ENCODE results near the gene MKRN2OS. TPM values are rescaled to one million over a fixed set of nuclear protein-coding genes. Genes with fewer than 3 reads are reported as not detected.

Gene MKRN2OS
- total RNA-seq, 2 donors from 2014 or later = not detected

- Histone ChIP-seq H3K4me3 (no peak overlapping the region), H3K9me3 (no peaks in the 10 kb centered on the region), H3K4me1 (ENCODE audit: control insufficient read depth in 1 of 2, low read depth in 2 of 2) (no peaks in the 10 kb centered on the region), H3K36me3 (peaks cover 73% of the 10 kb centered on the region), H3K27me3 (replicated peaks; ENCODE audit: insufficient read depth) (no peaks in the 10 kb centered on the region), H3K27ac (no peak overlapping the region)
- DNase-seq (ENCODE audit: low spot score) = no peak
- ATAC-seq (ENCODE audit: insufficient number of reproducible peaks, low FRiP score, low read depth) = no peak
- TF ChIP-seq CTCF (IDR thresholded peaks at IDR 0.05) = no peak
These were observed 38.8 kb upstream of the MKRN2OS start for GRCh38 chr3:12584083-12584482.

- H3K36me3 ChIP-seq = peaks cover 67% of the 10 kb centered on the region
These were observed 38.0 kb upstream of the MKRN2OS start for GRCh38 chr3:12583280-12583679.

GRCh38 chr3:12582730-12583129 lies 37.4 kb upstream of the MKRN2OS start:
- Histone ChIP-seq H3K27ac (no peak overlapping the region), H3K36me3 (peaks cover 65% of the 10 kb centered on the region), H3K27me3 (replicated peaks; ENCODE audit: insufficient read depth) (no peaks in the 10 kb centered on the region), H3K9me3 (no peaks in the 10 kb centered on the region), H3K4me3 (no peak overlapping the region), H3K4me1 (ENCODE audit: control insufficient read depth in 1 of 2, low read depth in 2 of 2) (no peaks in the 10 kb centered on the region)
- ATAC-seq (ENCODE audit: insufficient number of reproducible peaks, low FRiP score, low read depth) (no peak), DNase-seq (ENCODE audit: low spot score) (no peak)
- no peak for TF ChIP-seq CTCF (IDR thresholded peaks at IDR 0.05)

More at GRCh38 chr3:12583280-12583679, 38.0 kb upstream of the MKRN2OS start:
- no peaks in the 10 kb centered on the region for H3K9me3 ChIP-seq
- DNase-seq (ENCODE audit: low spot score) (no peak), ATAC-seq (ENCODE audit: insufficient number of reproducible peaks, low FRiP score, low read depth) (no peak)
- H3K4me3 ChIP-seq = no peak overlapping the region
- H3K27ac ChIP-seq = no peak overlapping the region
- H3K27me3 ChIP-seq (replicated peaks; ENCODE audit: insufficient read depth) = no peaks in the 10 kb centered on the region
- TF ChIP-seq CTCF (IDR thresholded peaks at IDR 0.05) = no peak
- H3K4me1 ChIP-seq (ENCODE audit: control insufficient read depth in 1 of 2, low read depth in 2 of 2) = no peaks in the 10 kb centered on the region

GRCh38 chr3:12579905-12580304 lies 34.6 kb upstream of the MKRN2OS start:
- Histone ChIP-seq H3K4me1 (ENCODE audit: control insufficient read depth in 1 of 2, low read depth in 2 of 2) (no peaks in the 10 kb centered on the region), H3K36me3 (peaks cover 77% of the 10 kb centered on the region), H3K9me3 (no peaks in the 10 kb centered on the region), H3K27me3 (replicated peaks; ENCODE audit: insufficient read depth) (no peaks in the 10 kb centered on the region), H3K27ac (no peak overlapping the region), H3K4me3 (no peak overlapping the region)
- DNase-seq (ENCODE audit: low spot score) (no peak), ATAC-seq (ENCODE audit: insufficient number of reproducible peaks, low FRiP score, low read depth) (no peak)
- TF ChIP-seq CTCF (IDR thresholded peaks at IDR 0.05) = no peak

- Histone ChIP-seq H3K4me1 (ENCODE audit: control insufficient read depth in 1 of 2, low read depth in 2 of 2) (no peaks in the 10 kb centered on the region), H3K27me3 (replicated peaks; ENCODE audit: insufficient read depth) (no peaks in the 10 kb centered on the region), H3K9me3 (no peaks in the 10 kb centered on the region), H3K36me3 (peaks cover 77% of the 10 kb centered on the region), H3K4me3 (no peak overlapping the region), H3K27ac (no peak overlapping the region)
- ATAC-seq (ENCODE audit: insufficient number of reproducible peaks, low FRiP score, low read depth) = no peak
- DNase-seq (ENCODE audit: low spot score) = no peak
- no peak for TF ChIP-seq CTCF (IDR thresholded peaks at IDR 0.05)
These were observed 34.2 kb upstream of the MKRN2OS start for GRCh38 chr3:12579456-12579855.
